ENCODE data around the gene PCBP3.

PCBP3 gene

DNA sequence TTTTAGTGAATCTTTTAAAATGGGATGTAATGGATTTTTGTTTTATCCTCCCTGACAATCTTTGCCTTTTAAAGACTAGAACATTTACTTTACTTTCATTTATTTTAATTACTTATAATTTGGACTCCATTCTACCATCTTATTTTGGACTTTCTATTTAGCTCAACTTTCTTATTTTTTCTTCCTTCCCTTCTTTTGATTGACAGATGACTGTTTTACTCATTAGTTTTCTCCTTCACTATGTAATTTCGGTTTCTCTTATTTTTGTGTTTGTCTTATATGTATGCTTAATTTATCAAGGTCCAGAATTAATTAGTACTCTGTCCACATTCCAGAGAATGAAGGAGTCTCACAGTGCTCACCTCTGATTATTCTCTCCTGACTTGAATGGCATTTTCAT, 109.9 kb downstream of the PCBP3 start:
- no peak for DNase-seq (ENCODE audit: low read depth in 2 of 2)

DNA sequence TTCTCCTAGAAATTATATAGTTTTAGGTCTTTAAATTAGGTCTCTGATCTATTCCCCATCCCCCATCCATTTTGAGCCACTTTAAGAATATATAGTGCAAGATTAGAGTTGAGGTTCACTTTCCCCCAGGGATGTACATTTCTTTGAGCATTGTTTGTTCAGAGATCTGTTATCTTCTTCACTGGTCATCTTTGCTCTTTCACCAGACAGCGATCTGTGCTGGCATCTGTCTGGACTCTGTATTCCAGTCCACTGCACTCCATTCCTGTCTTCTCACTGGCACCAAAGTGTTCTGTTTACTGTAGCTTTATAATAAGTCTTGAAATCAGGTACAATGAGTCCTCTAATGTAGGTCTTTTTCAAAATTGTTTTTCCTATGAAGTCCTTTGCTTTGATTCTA, 112.5 kb downstream of the PCBP3 start:
- no peak for DNase-seq (ENCODE audit: low read depth in 2 of 2)

DNA sequence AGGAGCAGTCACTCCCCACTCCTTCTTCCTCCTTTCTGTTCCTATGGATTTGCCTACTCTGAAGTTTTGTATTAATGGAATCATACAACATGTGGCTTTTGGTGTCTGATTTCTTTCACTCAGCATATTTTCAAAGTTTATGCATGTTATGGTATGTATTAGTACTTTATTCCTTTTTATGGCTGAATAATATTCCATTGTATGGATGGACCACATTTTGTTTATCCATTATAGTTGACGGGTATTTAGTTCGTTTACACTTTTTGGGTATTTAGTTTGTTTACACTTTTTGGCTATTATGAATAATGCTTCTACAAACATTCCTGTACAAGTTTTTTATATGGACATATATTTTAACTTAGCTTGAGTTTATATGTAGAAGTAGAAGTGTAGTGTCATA, 113.1 kb downstream of the PCBP3 start:
- no peak for DNase-seq (ENCODE audit: low read depth in 2 of 2)

DNA sequence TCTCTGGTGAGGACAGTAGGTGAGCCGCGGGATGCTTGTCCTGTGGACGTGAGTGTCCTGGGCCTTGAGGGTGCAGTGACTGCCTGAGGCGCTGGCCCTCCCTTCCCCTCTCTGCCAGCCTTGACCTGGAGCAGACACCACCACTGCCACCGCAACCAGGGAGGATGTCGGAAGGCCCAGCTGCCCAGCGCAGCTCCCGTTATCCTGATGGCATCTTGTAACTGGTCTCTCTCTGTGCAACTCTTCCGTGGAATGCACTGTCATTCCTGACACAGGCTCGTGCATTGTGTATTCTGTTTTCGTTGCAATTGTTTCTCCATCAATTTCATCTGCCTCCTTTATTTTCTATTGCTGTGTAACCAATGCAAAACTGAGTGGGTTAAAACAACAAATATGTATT, 118.2 kb downstream of the PCBP3 start:
- DNase-seq (ENCODE audit: low read depth in 2 of 2): no peak

DNA sequence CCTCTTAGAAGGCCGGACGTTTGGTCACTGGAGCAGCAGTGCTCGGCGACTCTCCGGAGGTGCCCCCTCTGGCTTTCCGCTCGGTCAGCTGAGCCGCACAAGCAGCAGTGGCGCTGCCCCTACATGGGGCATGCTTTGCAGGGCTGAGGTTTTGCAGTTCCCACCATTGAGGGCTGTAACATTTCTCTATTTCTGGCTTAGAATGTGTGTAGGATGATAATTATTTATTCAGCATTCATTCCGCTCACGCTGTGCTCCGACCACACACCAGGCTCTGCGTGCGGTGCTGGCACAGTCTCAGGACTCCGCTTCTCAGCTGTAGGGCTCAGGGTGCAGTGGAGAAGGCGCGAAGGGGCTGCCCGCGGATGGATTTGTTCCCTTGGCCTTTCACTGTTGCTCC, 119.5 kb downstream of the PCBP3 start:
- DNase-seq (ENCODE audit: low read depth in 2 of 2): no peak

DNA sequence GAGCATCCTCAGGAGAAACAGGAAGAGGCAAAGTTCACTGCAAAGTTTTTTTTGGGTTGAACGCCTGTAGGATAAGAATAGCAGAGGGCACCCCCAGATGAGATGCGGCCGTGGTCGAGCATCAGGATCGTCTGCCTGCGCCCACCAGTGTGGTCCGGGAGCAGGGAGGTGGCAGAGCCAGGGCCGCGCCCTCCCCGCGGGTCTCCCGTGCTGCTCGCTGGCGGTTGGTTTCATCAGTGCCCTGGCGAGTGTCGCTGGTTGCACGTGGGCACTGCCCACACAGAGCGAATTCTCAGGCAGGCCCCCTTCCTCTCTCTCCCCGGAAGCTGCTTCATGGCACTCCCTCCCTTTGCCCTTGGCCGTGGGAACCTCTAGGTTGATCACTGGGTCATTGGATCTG, 120.0 kb downstream of the PCBP3 start:
- DNase-seq (ENCODE audit: low read depth in 2 of 2): no peak

DNA sequence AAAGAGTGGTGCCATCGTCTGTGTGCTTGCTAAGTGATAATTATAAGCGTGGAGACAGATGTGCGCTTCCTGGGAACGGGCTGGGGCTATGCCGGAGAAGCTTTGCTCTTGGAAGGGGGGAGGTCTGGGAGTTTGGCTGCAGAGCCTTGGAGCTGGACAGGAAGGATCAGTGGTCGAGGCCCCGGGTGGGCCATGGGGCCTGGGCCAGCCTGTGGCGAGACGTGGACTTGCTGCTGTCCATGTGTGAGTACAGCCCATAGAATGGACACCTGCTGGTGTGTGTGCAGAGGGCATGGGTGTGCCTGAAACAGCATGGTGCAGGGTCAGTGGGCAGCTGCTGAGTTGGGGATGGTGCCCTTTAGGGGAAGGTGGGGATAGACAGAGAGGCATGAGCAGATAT, 121.3 kb downstream of the PCBP3 start:
- DNase-seq (ENCODE audit: low read depth in 2 of 2): no peak

DNA sequence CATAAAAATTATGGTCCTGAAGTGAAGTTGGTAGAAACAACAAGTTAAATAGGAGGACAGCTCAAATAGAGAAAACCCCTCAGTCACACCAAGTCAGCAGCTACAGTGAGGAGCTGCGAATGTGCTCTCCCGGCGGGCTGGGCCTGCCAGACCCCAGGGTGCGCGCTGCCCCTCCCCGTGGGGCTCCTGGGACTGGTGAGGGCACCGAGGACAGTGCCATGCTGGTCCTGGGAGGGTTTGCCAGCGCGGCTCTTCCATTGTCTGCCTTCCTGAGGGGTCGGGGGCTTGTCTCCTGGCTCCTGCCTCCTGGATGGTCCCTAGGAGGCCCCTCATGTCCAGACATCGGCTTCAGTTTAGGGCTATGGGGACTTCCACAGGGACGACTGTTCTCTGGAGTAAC, 121.8 kb downstream of the PCBP3 start:
- DNase-seq (ENCODE audit: low read depth in 2 of 2): no peak

DNA sequence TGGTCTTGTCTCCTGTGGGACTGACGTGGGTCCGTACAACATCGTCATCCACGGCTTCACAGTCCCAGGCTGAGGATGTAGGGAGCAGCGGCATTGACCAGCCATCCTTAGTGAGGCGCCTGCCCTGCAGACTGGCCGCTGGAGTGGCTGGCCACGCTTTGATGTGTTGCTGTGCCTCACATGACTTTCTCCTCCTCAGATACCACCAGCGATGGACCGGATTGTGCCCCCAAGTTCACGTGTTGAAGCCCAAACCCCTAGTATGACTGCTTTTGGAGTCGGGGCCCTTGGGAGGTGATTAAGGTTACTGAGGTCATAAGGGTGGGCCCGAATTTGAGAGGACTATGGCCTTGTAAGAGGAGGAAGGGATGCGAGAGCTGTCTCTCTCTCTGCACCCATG, 122.5 kb downstream of the PCBP3 start:
- no peak for DNase-seq (ENCODE audit: low read depth in 2 of 2)

DNA sequence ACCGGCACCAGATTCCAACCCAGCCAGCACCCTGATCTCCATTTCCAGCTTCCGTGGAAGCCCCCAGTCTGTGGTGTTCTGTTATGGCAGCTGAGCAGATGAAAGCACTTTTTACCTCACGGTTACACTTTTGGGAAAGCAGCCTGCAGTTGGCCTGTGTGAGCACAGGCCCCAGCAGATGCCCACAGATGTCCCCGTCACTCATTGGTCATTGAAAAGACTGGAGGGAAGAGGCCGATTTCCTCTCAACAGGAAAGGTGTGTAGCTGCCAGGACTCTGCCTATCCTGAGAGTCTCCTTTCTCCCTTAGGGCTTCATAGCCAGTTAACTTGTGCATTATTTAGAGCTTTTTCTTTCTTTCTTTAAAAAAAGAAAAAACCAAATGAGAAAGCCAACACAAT, 123.0 kb downstream of the PCBP3 start:
- no peak for DNase-seq (ENCODE audit: low read depth in 2 of 2)

DNA sequence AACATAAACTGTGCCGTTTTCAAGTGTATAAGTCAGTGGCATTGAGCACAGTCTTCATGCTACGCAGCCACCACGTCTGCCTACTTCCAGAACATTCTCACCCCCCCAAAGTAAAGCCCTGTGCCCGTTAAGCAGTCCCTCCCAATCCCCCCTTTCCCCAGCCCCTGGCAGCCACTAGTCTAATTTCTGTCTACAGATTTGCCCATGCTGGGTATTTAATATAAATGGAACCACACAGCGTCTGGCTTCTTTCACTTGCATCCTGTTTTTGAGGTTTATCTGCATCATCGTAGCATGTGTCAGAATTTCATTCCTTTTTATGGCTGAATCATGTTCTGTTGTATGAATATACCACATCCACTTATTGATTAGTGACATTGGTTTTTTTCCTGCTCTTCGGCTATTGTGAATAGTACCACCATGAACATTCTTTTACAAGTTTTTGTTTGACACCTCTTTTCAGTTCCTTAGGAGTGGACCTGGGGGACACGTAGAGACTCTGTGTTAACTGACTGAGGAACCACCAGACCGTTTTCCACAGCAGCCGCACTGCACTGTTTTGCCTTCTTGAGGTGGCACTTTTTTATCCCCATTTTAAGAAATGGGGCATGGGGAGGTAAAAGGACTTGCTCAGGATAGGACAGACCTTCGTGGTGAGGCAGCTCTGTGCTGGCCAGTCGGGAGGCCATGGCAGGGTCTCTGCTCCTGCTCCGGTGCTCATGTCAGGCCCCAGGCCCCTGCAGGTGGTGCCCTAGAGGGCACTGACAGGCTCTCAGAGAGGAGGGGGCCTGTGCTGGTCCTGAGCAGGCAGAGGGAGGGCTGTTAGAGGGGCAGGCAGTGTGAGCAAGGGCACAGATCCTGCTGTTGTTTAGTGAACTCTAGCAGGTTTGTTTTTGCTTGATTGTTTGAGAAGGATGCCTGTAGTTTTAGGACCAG, 123.8 kb downstream of the PCBP3 start:
- DNase-seq (ENCODE audit: low read depth in 2 of 2): no peak

DNA sequence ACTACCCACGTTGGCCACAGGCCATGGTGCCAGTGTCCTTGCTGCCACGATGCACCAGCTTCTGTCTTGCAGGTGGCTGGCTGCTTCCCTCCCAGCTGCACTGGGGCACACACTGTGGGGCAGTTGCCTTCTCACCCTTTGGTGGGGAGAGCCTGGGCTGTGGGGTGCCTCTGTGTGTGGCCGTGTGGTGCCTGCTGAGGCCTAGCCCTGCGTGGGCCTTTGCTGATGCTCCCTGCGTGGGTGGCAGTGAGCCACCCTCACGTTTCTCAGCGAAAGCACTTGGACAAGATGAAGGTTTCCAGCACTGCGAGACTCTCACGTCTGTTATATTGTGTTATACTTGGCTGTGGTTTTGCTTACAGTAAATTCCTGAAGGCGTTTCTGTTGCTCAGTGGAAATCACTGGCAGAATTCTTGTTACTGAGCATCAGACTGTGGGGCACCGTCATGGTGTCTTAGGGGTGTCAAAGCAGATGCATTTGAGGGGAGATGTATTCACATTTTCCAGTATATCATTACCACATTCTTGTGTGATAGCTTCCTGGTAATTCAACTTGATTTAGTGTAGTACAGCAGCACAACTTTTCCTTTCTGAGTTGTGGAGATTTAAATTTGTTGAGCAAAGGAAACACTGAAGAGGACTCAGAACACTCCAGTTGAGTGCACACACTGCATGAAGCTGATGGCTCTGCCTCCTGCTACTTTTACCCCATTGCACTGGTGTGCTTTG, 124.7 kb downstream of the PCBP3 start:
- peak; percentile 42 to 56 for DNase-seq (ENCODE audit: low read depth in 2 of 2)

DNA sequence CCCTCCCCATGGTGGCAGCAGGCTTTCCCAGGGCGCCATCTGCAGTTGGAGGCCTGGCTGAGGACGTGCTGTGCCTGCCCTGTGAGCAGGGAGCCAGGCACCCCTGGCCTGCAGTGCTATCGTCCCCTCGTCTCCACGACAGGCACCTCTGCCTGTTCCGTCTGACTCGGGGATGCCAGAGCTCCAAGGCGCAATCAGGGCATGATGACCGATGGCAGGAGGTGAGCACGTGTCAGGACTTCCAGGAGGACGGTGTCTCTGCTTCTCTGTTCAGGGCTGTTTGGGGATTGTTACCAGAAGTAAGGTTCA, 125.2 kb downstream of the PCBP3 start:
- no peak for DNase-seq (ENCODE audit: low read depth in 2 of 2)

DNA sequence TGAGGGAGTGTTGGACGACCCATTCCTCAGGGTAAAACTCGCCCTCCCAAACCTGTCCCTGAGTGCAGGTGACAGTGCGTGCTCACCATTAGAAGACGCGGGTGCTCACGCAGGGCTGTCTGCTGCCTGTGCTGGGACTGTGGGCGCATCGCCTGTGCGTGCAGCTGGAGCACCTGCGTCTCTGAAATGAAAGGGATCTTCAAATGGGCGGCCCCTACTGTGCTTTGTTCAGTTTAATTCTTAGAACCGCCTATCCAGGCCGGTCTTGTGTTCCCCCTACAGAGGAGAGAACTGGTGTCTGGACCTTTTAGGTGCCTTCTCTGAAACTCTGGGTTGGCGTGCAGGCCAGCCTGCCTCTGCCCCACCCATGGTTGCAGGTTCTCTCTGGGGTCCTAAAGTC, 125.8 kb downstream of the PCBP3 start:
- no peak for DNase-seq (ENCODE audit: low read depth in 2 of 2)

DNA sequence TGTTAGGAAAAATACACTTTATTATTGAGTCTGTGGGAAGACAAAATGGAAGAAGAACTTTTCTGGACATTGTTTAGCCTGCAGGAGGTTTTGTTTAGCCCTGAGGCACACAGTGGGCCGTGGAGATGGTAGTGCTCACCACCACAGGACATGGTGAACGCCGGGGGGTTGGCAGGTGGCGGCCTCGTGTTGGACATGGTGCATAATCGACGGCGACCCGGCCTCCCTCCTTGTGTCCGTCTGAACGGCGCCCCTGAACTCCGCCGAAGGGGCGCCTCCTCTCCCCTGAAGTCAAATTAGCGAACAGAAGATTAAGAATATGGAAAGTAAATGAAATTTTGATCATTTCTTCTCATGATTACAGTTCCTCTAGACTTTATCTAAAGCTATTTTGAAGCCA, 126.4 kb downstream of the PCBP3 start:
- DNase-seq (ENCODE audit: low read depth in 2 of 2): no peak

DNA sequence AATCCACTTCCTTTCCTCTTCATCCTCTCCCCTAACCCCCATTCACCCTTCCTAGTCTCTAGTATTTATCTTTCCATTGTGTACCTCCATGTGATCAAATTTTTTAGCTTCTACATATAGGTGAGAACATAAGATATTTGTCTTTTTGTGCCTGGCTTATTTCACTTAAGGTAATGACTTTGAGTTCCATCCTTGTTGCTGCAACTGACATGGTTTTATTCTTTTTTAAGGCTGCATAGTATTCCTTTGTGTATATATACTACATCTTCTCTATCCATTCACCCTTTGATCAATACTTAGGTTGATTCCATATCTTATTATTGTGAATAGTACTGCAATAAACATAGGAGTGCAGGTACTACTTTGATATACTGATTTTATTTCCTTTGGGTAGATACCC, 128.7 kb downstream of the PCBP3 start:
- no peak for DNase-seq (ENCODE audit: low read depth in 2 of 2)

DNA sequence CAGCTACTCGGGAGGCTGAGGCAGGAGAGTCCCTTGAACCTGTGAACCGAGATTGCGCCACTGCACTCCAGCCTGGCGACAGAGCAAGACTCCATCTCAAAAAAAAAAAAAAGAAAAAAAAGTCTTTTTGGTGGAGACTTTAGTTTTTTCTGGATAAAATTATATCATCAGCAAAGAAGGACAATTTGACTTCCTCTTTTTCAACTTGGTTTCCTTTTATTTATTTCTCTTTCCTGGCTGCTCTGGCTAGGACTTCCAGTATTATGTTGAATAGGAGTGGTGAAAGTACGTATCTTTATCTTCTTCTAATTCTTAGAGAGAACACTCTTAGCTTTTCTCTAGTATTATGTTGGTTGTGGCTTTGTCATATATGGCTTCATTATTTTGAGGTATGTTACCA, 130.8 kb downstream of the PCBP3 start:
- DNase-seq (ENCODE audit: low read depth in 2 of 2): no peak

DNA sequence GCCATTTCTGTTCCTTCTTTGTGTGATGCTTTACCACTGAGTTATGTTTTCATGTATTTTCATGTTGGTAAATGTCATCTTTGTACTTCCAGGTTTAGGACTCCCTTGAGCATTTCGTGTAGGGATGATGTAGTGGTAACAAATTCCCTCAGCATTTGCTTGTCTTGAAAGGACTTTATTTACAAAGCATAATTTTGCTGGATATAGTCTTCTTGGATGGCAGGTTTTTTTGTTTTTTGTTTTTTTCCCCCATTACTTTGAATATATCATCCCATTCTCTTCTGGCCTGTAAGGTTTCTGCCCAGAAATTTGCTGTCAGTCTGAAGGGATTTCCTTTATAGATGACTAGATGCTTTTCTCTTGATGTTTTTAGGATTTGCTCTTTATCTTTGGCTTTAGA, 133.4 kb downstream of the PCBP3 start:
- DNase-seq (ENCODE audit: low read depth in 2 of 2): no peak

DNA sequence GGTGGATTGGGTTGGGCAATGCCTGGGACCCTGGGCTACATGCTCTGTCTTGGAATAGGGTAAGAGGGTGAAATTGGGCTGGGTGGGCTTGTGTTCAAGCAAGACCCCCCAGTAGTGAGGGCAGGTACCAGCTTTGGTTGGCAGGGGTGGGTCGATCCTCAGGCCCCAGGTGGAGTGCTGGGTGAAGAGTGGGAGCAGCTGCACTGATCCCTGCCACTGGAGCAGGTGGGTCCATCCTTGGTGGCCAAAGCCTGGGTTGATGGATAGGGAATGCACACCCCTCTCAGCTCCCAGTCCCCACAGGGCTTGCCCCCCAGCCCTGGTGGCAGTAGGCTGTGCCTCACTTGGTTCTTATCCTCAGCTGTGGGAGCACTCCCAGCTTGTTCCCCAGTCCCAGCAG, 135.2 kb downstream of the PCBP3 start:
- DNase-seq (ENCODE audit: low read depth in 2 of 2): no peak

DNA sequence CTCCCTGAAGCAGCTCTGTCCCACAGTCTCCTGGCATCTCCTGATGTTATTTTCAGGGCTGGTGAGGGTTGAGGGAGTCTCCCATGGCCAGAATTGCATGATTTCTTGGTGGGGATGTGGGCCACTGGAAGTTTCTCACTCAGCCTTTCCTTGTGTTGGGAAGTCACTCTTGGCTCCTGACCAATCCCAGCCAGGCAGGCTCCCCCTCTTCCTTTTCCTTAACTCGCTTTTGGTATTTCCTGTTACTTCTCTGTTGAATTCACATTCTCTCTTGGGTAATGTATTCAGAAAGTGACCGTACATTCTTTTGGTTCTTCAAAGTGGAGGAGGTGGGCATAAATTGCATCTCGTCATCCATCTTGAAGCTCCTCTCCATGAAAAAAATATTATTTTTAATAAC, 135.7 kb downstream of the PCBP3 start:
- DNase-seq (ENCODE audit: low read depth in 2 of 2): no peak

DNA sequence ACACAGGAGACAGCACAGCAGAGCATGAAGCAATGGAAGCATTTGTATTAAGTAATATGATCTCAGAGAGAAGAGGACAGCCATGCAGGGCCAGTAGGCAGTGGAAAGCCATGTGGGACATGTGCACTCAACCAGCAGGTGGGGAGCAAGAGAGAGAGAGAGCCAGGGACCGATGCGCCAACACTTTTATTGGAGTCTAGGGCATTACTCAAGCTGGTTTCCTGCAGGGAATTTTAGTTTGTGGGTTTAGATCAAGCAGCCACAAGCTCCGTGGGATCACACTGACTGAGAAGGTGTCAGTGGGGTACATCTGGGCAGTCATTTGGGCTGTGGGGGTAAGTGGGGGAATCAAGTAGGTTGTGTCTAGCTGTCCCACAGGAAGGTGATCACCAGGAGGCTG, 137.1 kb downstream of the PCBP3 start:
- DNase-seq (ENCODE audit: low read depth in 2 of 2): no peak

DNA sequence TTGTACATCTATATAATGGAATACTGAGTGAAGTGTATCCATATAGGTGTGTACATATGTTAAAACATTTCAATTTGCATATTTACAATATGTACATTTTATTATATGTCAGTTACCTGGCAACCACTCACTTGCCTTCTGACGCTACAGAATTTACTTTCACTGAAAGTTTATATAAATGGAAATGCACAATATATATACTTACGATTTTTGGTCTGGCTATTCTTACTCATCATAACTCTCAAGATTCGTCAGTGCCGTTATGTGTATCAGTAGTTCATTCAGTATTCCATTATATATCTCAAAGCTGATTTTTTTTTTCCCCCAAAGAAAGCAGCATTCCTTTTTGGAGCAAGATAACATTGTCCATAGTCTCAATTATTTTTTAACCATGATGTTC, 138.2 kb downstream of the PCBP3 start:
- DNase-seq (ENCODE audit: low read depth in 2 of 2): no peak

DNA sequence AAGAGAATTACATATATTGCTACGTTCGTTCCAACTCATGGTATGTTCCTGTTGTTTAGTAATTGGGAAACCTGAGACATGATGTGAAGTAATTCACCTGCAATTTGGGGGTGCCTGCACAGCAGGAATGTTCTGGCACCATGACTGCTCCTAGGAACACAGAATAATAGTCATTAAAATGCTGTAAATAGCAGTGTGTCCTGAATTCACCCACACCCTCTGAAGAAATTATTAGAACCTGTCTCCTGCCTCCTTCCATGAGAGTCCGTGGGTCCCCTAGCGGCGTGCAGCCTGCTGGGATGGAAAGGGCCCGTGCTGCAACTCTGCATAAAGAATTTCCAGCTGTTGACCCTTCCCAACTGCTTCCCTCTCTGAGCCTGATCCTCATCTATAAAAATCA, 143.1 kb downstream of the PCBP3 start:
- DNase-seq (ENCODE audit: low read depth in 2 of 2): no peak

DNA sequence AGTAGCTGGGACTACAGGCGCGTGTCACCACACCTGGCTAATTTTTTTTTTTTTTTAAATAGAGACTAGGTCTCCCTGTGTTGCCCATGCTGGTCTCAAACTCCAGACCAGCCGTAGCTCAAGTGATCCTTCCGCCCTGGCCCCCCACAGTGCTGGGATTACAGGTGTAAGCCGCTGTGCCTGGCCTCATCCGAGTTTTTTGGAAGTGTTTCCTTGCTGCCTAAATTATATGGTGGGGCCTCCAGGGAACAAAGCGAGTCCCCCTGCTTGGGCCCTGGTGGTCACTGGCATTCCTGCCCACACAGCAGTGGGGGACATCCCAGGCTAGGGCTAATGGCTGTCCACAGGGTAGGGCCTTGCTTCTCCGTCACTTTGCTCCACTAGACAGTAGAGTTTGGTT, 143.8 kb downstream of the PCBP3 start:
- no peak for DNase-seq (ENCODE audit: low read depth in 2 of 2)
